Measurements from ENCODE around the gene ANKFN1.

DNA sequence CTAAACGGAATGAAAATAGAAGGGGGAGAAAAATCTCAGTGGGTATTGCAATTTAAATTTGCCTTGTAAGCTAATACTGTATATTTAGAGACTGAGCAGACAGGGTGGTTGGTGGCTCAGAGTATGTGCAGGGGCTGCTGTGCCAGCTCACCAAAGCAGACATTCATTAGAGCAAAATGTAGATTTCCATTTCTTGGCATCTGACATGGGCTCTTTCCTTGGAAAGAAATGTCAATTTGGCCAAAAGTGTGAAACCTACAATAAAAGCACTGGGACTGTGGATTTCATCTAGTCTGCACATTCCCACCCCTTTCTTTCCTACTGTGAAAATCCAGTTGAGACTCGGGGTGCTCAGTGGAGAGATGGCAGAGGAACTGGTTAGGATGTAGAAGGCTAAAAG, 295.1 kb downstream of the ANKFN1 start:
- no peak for TF ChIP-seq CTCF (IDR thresholded peaks at IDR 0.05)
- no peak for TF ChIP-seq POLR2A (IDR thresholded peaks at IDR 0.05)

Measured in body of pancreas (tissue), 4 donors.